GM21717 (cell line): ENCODE measurements around the gene OMA1.
"Not testable (repeated sequence)": the region's sequence is repeated elsewhere in the genome, so short reads cannot be mapped to it uniquely, and the experiment has no call there.

ENCODE experiments used
- ATAC-seq: cut with Tn5 transposase; IDR thresholded peaks from one replicate; pipeline ENCODE4 v1.9.1; 2021; ENCODE audit warnings: mild to moderate bottlenecking, moderate library complexity; ENCODE audit not compliant: unreplicated experiment

The OMA1 gene

GRCh38 chr1:58574816-58575215 is 28.3 kb upstream of the OMA1 start:
- ATAC-seq: no peak

GRCh38 chr1:58573705-58574591 is 27.4 kb upstream of the OMA1 start:
- ATAC-seq: peak; percentile 96

DNA sequence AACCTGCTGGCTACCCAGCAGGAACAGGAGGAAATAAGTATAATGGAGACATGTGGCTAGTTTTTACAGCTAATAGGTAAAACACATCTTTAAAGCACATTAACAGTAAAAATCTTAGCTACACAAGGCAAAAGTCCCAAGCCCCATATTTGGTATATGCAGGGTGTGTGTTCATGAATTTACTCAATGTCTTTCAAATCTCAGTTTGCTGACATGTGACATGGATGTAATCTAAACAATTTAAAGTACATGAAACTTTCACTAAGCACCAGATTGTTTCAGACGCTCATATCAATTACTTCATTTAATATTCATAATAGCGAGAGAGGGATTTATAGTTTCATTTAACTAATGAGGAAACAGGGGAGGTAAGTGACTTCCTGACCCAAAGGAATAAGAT is 26.6 kb upstream of the OMA1 start:
- ATAC-seq: no peak

DNA sequence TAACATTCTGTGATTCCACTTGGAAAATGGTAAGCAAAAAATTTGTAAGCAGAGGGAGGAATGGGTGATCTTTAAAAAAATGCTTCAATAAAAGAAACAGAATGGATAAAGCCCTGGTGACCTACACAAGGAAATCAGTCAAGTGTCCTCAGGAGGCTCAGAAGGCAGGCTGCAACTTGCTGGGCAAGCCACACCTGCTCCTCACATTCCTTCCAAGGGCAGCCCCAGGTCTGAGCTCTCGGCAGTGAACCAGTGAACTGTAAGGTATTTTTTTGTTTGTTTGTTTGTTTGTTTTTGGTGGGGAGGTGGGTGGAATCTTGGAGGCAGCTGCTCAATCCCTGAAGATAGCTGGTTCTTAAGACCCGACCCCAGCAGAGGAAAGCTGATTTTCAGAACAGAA is 26.2 kb upstream of the OMA1 start:
- no peak for ATAC-seq

- no peak for ATAC-seq
These were observed 25.1 kb upstream of the OMA1 start for GRCh38 chr1:58571616-58572015.

DNA sequence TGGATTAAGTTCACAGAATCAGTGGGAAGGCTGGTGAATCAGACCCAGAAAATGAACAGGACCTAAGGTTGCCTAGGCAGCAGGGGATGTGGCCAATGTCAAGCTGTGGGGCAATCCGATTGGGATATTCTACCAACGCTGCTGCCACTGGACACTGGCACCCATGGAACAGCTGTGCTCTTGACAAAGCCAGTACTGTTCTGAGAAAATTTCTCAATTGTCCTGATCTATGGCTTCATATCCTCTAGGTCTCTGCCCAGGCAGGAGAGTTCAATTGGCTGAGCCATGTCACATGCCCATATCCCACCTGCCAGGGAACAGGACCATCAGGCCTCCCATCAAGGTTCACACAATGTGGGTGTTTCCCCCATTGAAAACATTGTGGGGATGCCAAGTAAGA is 24.3 kb upstream of the OMA1 start:
- ATAC-seq: no peak

DNA sequence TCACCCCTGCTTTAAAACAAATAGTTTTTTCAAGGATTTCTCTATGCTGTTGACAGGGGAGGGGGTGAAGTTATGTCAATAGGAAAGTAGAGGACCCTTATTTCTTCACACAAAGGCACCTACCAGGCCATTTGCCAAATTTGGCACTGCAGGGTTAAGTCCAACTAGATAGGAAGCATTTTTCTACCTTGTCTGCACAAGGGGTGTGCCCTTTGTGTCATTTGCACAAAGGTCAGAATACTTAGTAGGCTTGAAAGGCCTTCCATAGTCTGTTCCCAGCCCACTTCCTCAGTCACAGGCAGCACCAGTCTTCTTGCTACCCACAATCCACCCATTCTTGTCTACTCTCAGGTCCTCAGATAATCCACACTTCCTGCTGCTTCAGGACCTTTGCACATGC is 23.6 kb upstream of the OMA1 start:
- ATAC-seq: no peak

DNA sequence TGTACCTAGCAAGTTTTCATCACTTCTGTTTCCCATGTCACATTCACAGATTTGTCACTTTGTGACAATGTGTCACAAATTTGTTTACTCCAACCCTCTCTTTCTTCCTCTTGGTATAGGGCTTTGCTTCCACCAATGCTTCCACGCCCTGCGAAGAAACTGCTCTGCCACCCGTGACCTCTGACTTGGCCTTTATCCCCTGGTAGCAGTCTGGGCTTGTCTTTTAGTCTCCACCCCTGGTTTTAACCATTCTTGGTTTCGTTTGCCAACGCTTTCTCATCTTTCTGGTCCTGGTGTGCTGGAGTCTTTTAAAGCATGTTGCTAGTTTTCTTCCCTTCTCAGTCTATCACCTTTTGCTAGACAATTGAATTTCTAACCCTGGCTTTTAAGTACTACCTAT is 22.4 kb upstream of the OMA1 start:
- ATAC-seq: no peak

DNA sequence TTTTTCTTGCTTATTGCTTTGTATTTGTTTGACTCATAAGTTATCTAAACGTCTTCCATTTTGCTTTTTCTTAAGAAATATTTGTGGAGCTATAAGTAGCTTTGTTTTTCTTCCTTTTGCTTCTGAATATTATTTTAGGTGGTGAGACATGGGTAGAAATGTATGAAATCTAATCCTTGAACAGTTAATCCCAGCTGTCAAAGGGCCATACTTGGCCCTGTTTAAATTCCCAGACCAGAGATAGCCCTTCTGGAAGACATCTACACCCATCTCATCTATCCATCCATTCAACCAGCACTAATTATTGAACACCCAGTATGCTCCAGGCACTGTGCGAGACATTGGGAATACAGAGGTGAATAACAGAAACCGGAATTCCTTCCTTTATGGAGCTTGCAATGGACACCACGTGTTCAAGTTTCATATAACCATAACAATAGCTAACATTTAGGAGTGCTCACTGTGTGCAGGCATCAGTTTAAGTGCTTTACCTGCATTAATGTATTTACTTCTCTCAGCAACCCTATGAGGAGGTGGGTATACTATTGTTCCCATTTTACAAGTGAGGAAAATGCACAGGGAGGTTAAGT is 21.8 kb upstream of the OMA1 start:
- ATAC-seq: no peak

- ATAC-seq: no peak
These were observed 19.8 kb upstream of the OMA1 start for GRCh38 chr1:58566339-58566738.

- ATAC-seq: not testable (repeated sequence)
These were observed 17.2 kb upstream of the OMA1 start for GRCh38 chr1:58563715-58564114.

DNA sequence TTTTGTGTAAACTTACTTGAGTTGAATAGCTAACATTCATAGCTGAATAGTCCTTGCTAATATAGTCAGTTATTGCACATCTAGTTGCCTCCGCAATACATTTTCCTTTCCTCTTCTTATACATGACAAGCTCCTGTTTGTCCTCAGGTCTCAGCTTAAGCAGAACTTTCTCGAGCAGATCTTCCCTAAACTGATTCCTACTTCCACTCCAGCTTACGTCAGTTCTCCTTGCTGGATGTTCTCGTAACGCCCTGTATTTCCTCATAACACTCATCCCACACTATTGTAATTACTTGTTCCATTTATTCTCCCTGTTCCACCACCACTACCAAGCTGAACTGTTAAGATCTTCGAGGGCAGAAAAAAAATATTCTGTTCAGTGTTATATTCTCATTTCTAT is 15.1 kb upstream of the OMA1 start:
- ATAC-seq: no peak

DNA sequence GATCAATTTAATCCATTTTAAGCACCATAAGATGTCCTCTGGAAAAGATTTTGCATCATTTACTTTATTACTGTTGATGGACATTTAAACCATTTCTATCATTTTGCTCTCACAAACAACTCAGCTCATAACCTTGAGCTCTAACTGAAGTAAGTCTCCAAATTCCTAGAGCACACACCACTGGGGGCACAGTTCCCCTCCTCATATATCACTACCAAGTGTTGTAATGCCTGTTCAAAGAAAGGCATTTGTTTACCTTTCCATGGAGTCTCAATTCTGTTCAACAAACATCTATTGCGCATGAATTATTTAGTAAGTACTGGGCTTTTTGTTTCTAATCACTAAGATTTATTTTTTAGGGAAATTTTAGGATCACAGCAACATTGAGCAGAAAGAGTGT is 8.9 kb upstream of the OMA1 start:
- ATAC-seq: no peak

DNA sequence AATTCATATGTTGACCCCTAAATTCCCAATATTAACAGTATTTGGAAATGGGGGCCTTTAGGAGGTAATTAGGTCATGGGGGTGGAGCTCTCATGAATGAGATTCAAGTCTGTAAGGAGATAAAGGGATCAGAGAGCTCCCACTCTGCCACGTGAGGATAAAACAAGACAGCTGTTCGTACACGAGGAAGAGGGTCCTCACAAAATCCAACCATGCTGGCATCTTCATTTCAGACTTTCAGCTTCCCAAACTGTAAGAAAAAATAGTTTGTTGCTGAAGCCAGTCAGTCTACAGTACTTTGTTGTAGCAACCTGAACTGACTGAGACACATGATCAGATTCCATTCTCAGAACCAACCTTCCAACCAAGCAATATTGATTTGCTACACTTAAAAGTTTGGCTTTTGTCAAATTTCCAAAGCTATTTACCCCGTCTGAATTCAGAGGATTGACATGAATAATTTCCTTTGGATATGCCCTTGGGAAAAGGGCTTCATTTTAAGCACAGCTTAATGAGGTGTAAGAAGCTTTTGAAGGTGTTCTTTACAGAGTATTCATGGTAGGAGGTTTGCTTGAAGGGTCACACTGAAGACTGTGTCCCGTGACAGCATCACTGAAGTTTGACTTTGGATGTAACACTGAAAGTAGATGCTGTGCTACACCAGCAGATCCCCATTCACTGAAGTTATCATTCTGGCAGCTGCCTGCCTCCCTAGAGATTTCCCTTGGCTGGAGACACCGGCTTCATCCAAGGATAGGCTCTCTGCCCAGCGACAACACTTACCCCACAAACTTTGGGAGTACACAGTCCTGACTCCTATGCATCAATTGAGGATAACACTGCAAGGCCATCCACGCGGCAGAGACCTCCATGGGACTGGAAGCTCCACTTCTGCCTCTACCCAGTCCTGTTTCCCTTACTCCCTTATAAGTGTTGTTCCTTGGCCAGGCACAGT is 4.9 kb upstream of the OMA1 start:
- no peak for ATAC-seq

DNA sequence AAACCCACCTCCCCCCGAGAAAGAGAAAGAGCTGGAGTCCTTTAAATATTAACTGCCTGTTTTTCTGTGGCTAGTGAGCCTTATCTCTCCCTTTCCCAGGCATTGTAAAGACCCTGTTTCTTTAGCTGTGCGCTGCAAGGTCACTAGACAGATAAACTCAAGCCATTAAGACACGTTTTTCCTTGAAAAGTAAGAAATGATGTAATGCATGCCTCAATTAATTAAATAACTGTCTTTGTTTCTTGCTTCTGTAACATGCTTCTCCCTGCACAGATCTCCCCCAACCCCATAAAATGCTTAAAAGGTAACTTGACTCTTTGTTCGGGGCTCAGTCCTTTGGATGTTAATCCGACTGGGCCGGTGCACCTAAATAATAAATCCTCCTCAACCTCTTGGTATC is 2.8 kb upstream of the OMA1 start:
- not testable (repeated sequence) for ATAC-seq

- ATAC-seq: no peak
These were observed 1.8 kb upstream of the OMA1 start for GRCh38 chr1:58548371-58548770.

DNA sequence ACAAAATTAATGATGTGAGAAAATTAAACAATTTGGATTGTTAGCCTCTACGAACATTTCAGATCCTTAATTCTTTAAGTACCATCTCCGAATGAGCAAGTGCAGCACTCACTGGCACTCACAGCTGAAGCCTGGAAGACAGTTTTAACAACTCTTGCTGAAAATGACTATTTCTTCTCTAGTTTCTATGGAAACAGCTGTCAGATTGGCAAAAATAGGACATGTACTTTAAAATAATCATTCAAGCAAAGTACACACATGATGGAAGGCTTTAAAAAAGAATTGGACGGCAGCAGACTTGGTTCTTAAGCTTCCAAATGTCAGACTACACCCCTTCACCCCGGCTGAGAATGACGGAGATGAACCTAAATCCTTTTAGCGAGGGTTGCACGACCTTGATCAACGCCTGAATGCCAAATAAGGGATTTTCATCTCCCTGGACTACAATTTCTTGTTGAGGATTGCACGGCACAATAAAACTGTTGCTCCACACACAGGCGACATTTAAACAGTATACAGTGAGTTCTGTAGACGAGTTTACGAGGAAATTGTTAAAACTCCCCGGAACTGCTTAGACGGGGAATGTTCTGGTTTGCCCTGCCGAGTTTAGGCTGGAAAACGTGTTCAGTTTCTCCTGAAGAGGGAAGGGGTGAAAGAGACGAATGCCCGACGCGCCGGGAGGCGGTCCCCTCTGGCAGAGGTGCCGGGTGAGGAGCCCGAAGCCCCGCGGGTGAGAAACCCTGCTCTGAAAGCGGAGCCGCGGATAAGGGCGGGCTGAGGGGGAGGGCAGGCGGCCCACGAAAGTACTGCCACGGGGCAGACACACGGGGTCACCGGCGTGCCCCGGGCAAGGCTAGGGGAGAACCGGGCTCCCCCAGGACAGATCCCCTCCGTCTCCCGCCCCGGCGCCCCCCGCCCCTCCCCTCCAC is 671 bp downstream of the OMA1 start:
- ATAC-seq: peak; percentile 76

DNA sequence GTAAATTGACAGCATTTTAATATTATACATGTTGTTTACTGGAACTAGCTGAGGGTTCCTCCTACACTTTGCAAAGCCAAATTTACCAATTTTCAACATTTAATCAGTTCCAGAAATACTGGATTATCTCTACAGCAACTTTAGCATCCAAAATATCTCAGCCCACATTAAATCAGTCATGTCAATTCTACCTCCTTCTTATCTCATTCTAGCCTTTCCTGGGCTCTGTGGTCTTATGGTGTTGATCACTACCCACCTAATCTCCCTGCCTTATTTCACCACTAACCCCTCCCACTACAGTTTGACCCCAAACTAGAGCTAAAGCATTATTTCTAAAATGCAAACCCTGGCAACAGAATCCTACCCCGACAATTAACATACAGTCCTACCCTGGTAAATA is 3.3 kb downstream of the OMA1 start:
- ATAC-seq: no peak

GRCh38 chr1:58539553-58539952 is 7.0 kb downstream of the OMA1 start:
- ATAC-seq: no peak

GRCh38 chr1:58538821-58539220 is 7.7 kb downstream of the OMA1 start:
- no peak for ATAC-seq
